NK-92 (cell line): ENCODE results near the gene CORO6.

Experiments used
- DNase-seq: peaks from one replicate; lab custom pipeline; 2025; ENCODE audit not compliant: unreplicated experiment; lab: John Stamatoyannopoulos, UW

CORO6 gene

DNA sequence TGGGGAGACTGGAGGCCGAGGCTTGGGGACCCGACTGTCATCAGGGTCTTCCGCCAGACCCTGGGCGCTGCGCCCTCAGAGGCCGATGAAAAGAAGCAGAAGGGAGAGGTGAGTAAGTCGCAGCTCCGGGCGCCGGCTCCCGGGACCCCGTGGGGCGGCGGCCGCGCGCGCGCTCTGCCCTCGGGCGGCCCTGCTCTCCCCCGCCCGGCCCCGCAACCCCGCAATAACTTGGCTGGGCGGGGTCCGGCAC is 55.5 kb downstream of the CORO6 start:
- no peak for DNase-seq

DNA sequence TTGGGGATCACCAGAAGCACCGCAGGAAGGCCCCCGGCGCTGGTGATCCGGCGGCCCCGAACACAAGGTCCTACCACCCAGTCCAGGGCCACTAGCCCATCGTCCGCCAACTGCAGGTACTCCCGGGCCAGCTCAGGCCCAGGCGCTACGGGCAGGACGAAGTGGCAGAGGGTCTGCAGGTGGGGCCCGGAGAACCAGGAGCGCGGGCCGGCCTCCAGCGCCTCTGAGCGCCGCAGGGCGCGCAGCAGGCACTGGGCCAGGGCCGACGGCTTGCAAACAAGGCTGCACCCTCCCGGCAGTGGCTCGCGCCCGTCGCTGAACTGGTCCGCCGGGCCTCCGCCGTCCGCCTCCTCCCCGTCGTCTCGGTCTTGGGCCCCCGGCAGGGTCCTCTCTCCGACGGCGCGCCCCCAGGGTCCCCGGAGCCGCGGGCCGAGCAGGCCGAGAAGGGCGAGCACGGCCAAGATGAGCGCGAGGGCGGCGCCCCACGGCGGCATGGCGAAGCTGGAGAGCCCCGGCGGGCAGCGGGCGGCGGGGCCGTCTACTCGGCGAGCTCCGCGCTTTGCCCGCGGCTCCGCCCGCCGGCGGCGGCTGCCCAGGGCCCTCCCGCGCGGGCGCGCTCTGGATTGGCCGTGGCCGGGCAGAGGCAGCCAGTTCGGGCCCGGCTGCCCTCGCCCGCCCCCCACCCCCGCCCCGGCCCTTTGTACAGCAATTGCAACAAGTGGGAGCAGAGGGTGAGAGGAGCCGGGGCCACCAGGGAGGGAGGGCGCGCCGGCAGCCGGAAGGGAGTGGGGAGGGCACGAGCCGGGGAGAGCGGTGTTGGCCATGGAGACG is 56.0 kb downstream of the CORO6 start, which contains the start of gene ABHD15:
Gene ABHD15, minus strand, starts transcription at position 565 of the 831 bp plus-strand sequence. Its CDS starts 71 bp downstream, at position 494.
- DNase-seq = no peak

DNA sequence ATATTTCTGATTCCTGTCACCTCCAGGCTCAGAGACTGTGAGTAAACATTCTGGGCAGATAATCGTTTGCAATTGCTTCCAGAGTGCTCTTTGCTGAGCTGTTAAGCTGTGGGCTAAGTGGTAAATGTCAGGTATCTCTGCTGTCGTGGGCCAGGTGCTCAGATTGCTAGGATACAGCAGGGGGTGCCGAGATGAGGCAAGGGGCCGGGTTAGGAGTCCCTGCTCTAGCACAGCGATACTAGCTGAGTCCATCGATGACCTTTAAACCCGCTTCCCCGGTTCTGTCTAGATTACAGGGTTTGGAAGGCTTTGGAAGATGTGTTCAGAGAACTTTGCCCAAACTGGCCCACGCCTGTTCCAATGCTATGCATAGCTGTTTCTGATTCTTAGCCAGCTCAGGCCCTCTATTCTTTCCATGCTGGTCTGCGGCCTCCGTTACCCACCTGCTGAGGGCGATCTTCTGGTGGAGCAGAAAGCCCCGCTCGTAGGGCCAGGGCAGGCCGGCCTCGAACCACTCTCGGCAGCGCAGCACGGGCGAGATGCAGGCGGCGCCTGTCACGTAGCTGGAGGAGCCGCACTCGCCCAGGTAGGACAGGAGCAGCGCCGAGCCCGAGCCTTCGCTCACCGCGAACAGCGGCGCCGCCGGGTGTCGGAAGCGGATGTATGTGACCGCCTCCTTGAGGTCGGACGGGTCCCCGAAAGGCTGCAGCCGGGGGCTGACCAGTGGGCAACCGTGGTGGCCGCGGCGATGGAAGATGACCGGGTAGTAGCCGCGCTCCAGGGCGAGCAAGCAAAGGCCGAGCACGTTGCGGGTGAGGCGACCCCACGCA is 56.9 kb downstream of the CORO6 start:
- DNase-seq = no peak
